GM19193 (cell line): ENCODE results near the gene CANX.

ENCODE experiments used
- POLR2A ChIP-seq: IDR thresholded peaks from 4 replicates; pipeline ENCODE4 v1.6.1; 2011; ENCODE audit not compliant: insufficient read depth, insufficient read length; ENCODE audit errors: extremely low read depth

The CANX gene

GRCh38 chr5:179766726-179767455, 68.1 kb downstream of the CANX start:
- TF ChIP-seq POLR2A, result no peak

DNA sequence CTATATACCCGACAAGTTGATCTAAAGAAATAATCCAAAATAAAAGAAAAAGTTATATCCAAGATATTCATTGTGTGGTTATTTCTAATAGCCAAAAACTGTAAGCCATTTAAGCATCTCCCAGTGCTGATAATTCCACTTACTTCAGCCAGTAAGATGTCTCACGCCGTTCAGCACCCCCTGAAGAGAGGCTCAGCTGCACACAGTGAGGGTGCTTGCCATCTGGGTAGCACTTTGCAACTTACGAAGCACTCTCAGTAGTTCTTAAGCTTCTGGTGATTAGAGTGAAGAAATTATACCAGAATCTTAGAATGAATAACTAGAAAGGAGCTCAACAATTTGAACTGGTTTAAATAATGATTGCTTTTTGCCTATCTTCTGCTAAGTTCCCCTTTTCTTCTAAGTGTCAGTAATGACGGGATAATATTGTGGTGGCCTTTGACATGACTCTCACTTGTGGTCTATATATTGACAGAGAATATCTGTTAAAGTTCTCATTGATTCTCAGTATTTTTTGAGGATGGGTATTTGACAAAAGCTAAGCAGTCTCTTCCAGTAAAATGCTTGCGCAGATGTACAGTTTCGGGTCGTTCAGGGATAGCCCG, 68.8 kb downstream of the CANX start:
- TF ChIP-seq POLR2A, result no peak

- TF ChIP-seq POLR2A, result no peak
These were observed 69.7 kb downstream of the CANX start for GRCh38 chr5:179768326-179769085.

GRCh38 chr5:179769271-179769670, 70.5 kb downstream of the CANX start:
- TF ChIP-seq POLR2A, result no peak

DNA sequence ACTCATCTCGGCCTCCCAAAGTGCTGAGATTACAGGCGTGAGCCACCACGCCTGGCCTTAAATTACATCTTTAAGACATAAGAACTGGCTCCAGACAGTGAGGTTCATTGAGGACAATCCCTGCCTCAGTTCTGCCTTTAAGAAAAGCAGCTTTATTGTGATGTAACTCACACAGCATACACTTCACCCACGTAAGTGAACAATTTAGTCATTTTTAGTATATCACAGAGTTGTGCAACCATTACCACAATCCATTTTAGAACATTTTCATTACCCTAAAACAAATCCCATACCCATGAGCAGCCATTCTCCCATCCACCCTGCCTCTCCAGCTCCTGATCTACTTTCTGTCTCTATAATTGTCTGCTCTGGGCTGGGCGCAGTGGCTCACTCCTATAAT, 71.0 kb downstream of the CANX start:
- no peak for TF ChIP-seq POLR2A

DNA sequence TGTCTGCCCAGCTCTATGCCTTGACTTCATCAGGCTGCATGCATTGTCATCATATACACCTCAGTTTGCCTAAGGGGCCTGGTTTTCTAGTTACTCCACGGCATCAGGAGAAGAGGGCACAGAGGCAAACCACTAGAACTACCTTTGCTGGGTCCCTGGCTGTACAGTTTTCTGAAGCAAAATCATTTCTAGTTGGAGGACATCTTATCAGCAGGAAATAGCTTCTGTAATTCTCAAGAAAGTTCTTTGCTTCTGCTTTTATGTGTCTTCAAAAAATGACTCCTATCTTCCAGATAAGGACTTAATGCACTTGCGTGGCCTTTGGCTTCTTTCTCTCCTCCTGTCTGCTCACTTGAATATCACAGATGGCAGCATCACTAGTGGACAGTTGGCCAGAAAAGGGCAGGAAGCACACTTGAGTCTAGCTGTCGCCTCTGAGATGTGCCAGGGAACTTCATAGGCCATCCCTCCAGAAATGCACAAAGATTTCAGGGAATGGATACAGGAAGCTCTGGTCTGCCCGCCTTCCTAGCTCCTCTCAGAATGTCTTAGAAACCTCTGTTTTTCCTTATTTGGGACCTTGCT, 72.6 kb downstream of the CANX start:
- TF ChIP-seq POLR2A, result no peak

DNA sequence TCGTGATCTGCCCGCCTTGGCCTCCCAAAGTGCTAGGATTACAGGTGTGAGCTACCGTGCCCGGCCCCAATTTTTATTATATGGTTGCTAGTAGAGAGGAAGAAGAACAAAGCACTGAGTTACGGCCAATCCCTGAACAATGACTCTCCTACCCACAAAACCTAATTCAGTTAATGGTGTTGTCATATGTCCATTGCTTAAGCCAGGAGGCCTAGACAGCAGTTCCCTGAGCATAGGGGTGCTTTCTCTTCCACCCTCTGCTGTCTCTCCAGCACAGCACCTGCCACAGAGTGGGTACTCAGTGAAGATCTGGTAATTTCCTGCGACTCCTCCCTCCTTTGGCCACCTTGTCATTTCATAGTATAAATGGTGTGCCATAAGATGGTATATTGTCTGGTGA, 73.6 kb downstream of the CANX start:
- no peak for TF ChIP-seq POLR2A

- no peak for TF ChIP-seq POLR2A
These were observed 74.9 kb downstream of the CANX start for GRCh38 chr5:179773686-179774040.

DNA sequence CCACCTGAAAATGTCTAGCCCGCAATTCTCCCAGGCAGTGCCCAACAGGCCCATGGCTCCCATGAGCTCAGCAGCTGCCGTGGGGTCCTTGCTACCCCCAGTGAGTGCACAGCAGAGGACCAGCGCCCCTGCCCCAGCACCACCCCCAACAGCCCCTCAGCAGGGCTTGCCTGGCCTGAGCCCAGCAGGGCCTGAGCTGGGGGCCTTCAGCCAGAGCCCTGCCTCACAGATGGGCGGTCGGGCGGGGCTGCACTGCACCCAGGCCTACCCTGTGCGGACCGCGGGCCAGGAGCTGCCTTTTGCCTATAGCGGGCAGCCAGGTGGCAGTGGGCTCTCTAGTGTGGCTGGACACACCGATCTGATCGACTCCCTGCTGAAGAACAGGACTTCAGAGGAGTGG, 75.7 kb downstream of the CANX start:
- TF ChIP-seq POLR2A, result no peak

GRCh38 chr5:179776411-179776938, 77.7 kb downstream of the CANX start:
- TF ChIP-seq POLR2A, result no peak

GRCh38 chr5:179777456-179777855, 78.7 kb downstream of the CANX start:
- no peak for TF ChIP-seq POLR2A

DNA sequence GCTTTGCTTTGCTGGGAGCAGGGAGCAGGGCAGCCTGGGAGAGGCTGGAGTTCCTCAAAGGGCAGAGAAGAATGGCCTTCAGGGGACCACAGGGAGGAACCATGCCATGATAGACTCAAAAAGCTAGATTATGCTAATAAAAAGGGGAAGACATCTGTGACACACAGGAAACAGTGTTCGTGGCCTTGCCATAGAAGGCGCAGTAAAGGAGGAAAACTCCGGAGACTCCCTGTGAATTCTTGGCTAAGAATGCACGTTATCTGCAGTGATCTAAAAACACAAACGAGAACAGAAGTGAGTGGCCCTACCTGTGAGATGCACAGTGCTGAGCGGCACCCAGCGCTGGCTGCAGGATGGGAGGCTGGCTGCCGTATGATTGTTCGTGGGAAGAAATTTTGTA, 79.1 kb downstream of the CANX start:
- no peak for TF ChIP-seq POLR2A

DNA sequence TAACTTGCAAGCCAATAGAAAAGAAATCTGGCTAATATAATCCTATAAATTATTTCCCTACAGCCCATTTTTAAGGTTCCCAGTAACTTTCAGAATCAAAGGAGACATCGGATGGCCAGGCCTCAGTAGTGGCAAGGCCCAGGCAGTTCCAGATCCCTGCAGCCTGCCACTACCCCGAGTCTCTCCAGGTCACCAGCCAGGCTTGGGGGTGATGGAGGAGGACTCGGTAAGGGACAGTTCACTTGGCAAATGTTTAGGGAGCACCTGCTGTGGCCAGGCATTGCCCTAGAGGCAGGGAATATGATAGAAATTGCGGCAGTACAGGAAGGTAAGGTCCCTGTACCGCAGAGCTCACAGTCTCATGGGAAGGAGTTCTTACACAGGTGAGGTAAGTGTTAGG, 79.8 kb downstream of the CANX start:
- TF ChIP-seq POLR2A, result no peak

GRCh38 chr5:179779826-179780225, 81.1 kb downstream of the CANX start:
- no peak for TF ChIP-seq POLR2A

GRCh38 chr5:179780362-179780761, 81.6 kb downstream of the CANX start:
- TF ChIP-seq POLR2A, result no peak
